Peyer's patch (tissue), 4 donors: ENCODE measurements around the gene CCT7. TPM values are rescaled to one million over a fixed set of nuclear protein-coding genes. Genes with fewer than 3 reads are reported as not detected.

Source experiments
- DNase-seq, 3 donors: peaks; one replicate each; pipeline ENCODE4 v3.0.0-alpha.2; 2017 to 2019
- H3K27ac ChIP-seq, 4 donors: fragments of 200-600 bp; sonication (generic); one replicate each; pipeline ENCODE4 v1.5.1; 2016 to 2019
- H3K27me3 ChIP-seq, 2 donors: fragments of 200-600 bp; sonication (generic); one replicate each; pipeline ENCODE4 v1.5.1; 2019
- H3K36me3 ChIP-seq, 3 donors: fragments of 200-600 bp; sonication (generic); one replicate each; pipeline ENCODE4 v1.5.1; 2016 to 2019
- H3K4me1 ChIP-seq, 4 donors: fragments of 200-600 bp; sonication (generic); one replicate each; pipeline ENCODE4 v1.5.1; 2016 to 2019
- H3K4me3 ChIP-seq, 4 donors: fragments of 200-600 bp; sonication (generic); 1 replicate in 3 of 4; 2 replicates in 1 of 4; pipeline ENCODE4 v1.5.1; 2016 to 2019; ENCODE audit warnings: mild to moderate bottlenecking in 1 of 4
- H3K9me3 ChIP-seq, 4 donors: fragments of 200-600 bp; sonication (generic); one replicate each; pipeline ENCODE4 v1.5.1; 2016 to 2019; ENCODE audit warnings: mild to moderate bottlenecking in 1 of 4
- CTCF ChIP-seq, 6 experiments: fragments of 450-650 bp in 4 of 6; fragments of 200-600 bp in 2 of 6; sonication (generic) in 1 of 6; IDR thresholded peaks; one replicate each; pipeline ENCODE4 v1.5.1; 2017 to 2019; ENCODE audit warnings: antibody characterized with exemption in 6 of 6, mild to moderate bottlenecking in 3 of 6, moderate library complexity in 1 of 6
- POLR2A ChIP-seq, 2 donors: fragments of 450-650 bp; IDR thresholded peaks; one replicate each; pipeline ENCODE4 v1.5.1; 2017; ENCODE audit warnings: antibody characterized with exemption in 2 of 2, mild to moderate bottlenecking in 2 of 2, moderate library complexity in 2 of 2
- total RNA-seq, 4 donors: library from RNA; depleted of rRNA; stranded (reverse); fragments of >200 nt; gene quantifications; one replicate each; pipeline ENCODE4 v1.1.0, GENCODE V29; 2016

Gene CCT7
- total RNA-seq, 4 donors from 2014 or later: 83.5 to 131 (median 95.6) TPM

DNA sequence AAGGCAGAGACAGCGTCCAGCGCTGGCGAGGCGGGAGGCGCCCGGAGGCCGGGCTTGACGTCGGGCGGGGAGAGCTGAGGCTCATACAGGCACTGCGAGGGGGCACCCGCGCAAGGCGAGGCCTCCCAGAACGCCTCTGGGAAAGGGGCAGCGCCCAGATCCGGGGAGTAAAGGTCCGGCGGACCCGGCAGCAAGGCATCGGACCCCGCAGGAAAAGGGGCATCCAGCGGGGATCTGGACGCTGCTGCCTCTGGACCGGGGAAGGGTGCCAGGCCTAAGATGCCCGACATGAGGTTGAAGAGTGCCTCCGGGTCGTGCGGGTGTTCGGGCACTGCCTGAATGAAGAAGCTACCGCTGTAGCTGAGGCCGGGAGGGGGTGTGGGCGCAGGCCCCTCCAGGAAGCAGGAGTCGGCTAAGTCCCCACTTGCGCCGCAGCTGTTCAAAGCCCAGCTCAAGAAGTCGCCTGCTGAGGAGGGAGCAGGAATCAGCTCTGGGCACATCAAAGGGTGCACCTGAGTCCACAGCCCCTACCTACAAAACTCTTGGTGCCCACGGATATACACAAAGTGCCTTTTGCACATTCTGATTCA lies 58.3 kb downstream of the CCT7 start:
- DNase-seq: no peak
- Histone ChIP-seq H3K4me1 (peaks cover 0 to 26% (median 12%) of the 10 kb centered on the region in 4 donors), H3K4me3 (no peak overlapping the region), H3K36me3 (no peaks in the 10 kb centered on the region), H3K27me3 (peaks cover 0 to 26% of the 10 kb centered on the region in 2 donors), H3K27ac (no peak overlapping the region), H3K9me3 (no peaks in the 10 kb centered on the region)
- no peak for TF ChIP-seq POLR2A (IDR thresholded peaks at IDR 0.05)
- no peak for TF ChIP-seq CTCF (IDR thresholded peaks at IDR 0.05)

DNA sequence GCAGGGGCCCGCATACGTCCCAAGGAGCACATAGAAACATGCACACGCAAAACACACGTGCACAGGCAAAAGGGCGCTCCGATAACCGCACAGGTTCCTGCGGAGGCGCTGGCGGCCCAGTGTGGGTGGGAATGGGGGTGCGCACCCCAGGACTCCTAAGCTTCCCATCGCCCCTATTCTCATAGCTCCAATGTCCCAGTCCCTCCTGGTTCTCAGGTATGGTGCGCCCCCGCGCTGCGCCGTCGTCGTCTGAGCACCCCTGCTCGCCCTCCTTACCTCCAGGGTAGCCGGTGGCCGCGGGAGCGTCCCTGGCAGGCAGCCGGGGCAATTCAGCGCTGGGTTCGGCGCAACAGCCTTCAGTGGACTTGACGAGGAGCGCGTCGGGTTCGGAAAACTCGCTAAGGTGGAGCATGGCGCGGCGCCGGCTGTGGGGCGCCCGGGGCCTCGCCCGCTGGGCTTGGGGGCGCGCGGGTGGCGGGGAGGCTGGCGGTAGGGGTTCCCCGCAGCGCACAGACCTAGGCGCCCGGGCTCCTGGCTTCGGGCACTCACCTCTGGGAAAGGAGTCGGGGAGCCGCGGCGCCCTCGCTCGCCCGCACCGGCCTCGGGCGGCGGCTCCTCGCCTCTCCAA lies 58.9 kb downstream of the CCT7 start:
- peak overlapping the region; percentile 30 to 54 (median 48) for H3K4me3 ChIP-seq

GRCh38 chr2:73293534-73294171 lies 59.5 kb downstream of the CCT7 start, which contains the start of gene EGR4:
Gene EGR4 (minus strand): TSS chr2:73293548. CDS start chr2:73293317, 231 bp downstream.
- TF ChIP-seq CTCF (IDR thresholded peaks at IDR 0.05): peak in 1 of 6 experiments; percentile 10
- no peak for TF ChIP-seq POLR2A (IDR thresholded peaks at IDR 0.05)
- Histone ChIP-seq H3K36me3 (no peaks in the 10 kb centered on the region), H3K27me3 (peaks cover 0 to 28% of the 10 kb centered on the region in 2 donors), H3K4me1 (peaks cover 0 to 26% (median 12%) of the 10 kb centered on the region in 4 donors), H3K27ac (peak within 1 kb of the TSS in 1 of 4 donors; percentile 15), H3K4me3 (peak within 1 kb of the TSS; percentile 30 to 54 (median 48)), H3K9me3 (no peaks in the 10 kb centered on the region)
- DNase-seq: peak; percentile 56 to 87 (median 72)

More for the DNA sequence above, 58.9 kb downstream of the CCT7 start:
- peaks cover 0 to 28% of the 10 kb centered on the region in 2 donors for H3K27me3 ChIP-seq
- H3K4me1 ChIP-seq: peaks cover 0 to 26% (median 12%) of the 10 kb centered on the region in 4 donors
- H3K9me3 ChIP-seq: no peaks in the 10 kb centered on the region
- H3K36me3 ChIP-seq: no peaks in the 10 kb centered on the region
- DNase-seq: no peak
- TF ChIP-seq CTCF (IDR thresholded peaks at IDR 0.05): no peak
- no peak for TF ChIP-seq POLR2A (IDR thresholded peaks at IDR 0.05)
- peak overlapping the region in 1 of 4 donors; percentile 15 for H3K27ac ChIP-seq

GRCh38 chr2:73294239-73294638 lies 60.1 kb downstream of the CCT7 start:
- no peaks in the 10 kb centered on the region for H3K9me3 ChIP-seq
- no peak for DNase-seq
- no peak overlapping the region for H3K27ac ChIP-seq
- no peak overlapping the region for H3K4me3 ChIP-seq
- no peak for TF ChIP-seq CTCF (IDR thresholded peaks at IDR 0.05)
- TF ChIP-seq POLR2A (IDR thresholded peaks at IDR 0.05): no peak
- peaks cover 0 to 28% of the 10 kb centered on the region in 2 donors for H3K27me3 ChIP-seq
- H3K4me1 ChIP-seq: peaks cover 0 to 26% (median 12%) of the 10 kb centered on the region in 4 donors
- H3K36me3 ChIP-seq: no peaks in the 10 kb centered on the region

- no peak for TF ChIP-seq CTCF (IDR thresholded peaks at IDR 0.05)
- TF ChIP-seq POLR2A (IDR thresholded peaks at IDR 0.05): no peak
- DNase-seq: no peak
- Histone ChIP-seq H3K4me3 (no peak overlapping the region), H3K27me3 (peaks cover 0 to 28% of the 10 kb centered on the region in 2 donors), H3K36me3 (no peaks in the 10 kb centered on the region), H3K4me1 (peaks cover 0 to 26% (median 12%) of the 10 kb centered on the region in 4 donors), H3K9me3 (no peaks in the 10 kb centered on the region), H3K27ac (no peak overlapping the region)
These were observed 61.8 kb downstream of the CCT7 start for GRCh38 chr2:73295751-73296400.
